B cell (primary cell): ENCODE measurements around the gene ZNF621. TPM values are rescaled to one million over a fixed set of nuclear protein-coding genes. Genes with fewer than 3 reads are reported as not detected.

Source experiments
- ATAC-seq: fragments of 200-7000 bp; cut with Tn5 transposase; one replicate; pipeline ENCODE4 v1.10.0; 2021; ENCODE audit warnings: low read depth, mild to moderate bottlenecking, moderate number of reproducible peaks, moderate library complexity
- CTCF ChIA-PET: fragments of 350-600 bp; sonication (Branson Sonifier 250); formaldehyde crosslinking; loops from one replicate; lab custom pipeline; 2021; ENCODE audit warnings: antibody characterized with exemption, inconsistent platforms; lab: Charles Lee
- POLR2A ChIA-PET: fragments of 350-600 bp; sonication (Branson Sonifier 250); formaldehyde crosslinking; loops from one replicate; lab custom pipeline; 2021; ENCODE audit warnings: antibody characterized with exemption; lab: Charles Lee
- DNase-seq: peaks from one replicate; pipeline ENCODE4 v3.0.0; 2013
- H2AFZ ChIP-seq: 2 replicates; pipeline ENCODE4 v1.6.1; 2012; ENCODE audit warnings: mild to moderate bottlenecking, low read depth, low read length; ENCODE audit not compliant: insufficient read depth, poor library complexity, severe bottlenecking
- H3K27ac ChIP-seq, 2 donors: 1 replicate in 1 of 2; 2 replicates in 1 of 2; pipeline ENCODE4 v1.5.1; 2012 to 2013; ENCODE audit warnings: low read length in 2 of 2, mild to moderate bottlenecking in 2 of 2, moderate library complexity in 1 of 2
- H3K27me3 ChIP-seq, 4 experiments: fragments of 200-600 bp in 1 of 4; sonication (generic) in 1 of 4; replicated peaks in 1 of 4; 1 replicate in 2 of 4; 2 replicates in 2 of 4; pipeline versions ENCODE4 v1.6.1 to v1.7.0; 2013 to 2016; ENCODE audit warnings: low read length in 3 of 4, mild to moderate bottlenecking in 2 of 4, mixed read lengths in 1 of 4, moderate library complexity in 1 of 4; ENCODE audit not compliant: insufficient read depth in 4 of 4, control insufficient read depth in 3 of 4; ENCODE audit errors: control extremely low read depth in 1 of 4
- H3K36me3 ChIP-seq, 2 experiments: replicated peaks in 1 of 2; 1 replicate in 1 of 2; 2 replicates in 1 of 2; pipeline versions ENCODE4 v1.6.1 to v1.7.1; 2013; ENCODE audit warnings: low read length in 1 of 2; ENCODE audit not compliant: insufficient read depth in 2 of 2, control insufficient read depth in 1 of 2; ENCODE audit errors: control extremely low read depth in 1 of 2, extremely low read depth in 1 of 2
- H3K4me1 ChIP-seq, 2 donors: fragments of 200-600 bp in 1 of 2; sonication (generic) in 1 of 2; 1 replicate in 1 of 2; 2 replicates in 1 of 2; pipeline versions ENCODE4 v1.5.1 to v1.6.1; 2013 to 2017; ENCODE audit warnings: low read length in 2 of 2; ENCODE audit not compliant: control insufficient read depth in 2 of 2, insufficient read depth in 2 of 2
- H3K4me2 ChIP-seq: replicated peaks from 2 replicates; pipeline ENCODE3; 2012; ENCODE audit warnings: mild to moderate bottlenecking, low read depth, low read length; ENCODE audit not compliant: poor library complexity, severe bottlenecking
- H3K4me3 ChIP-seq, 5 experiments: fragments of 200-600 bp in 1 of 5; sonication (generic) in 1 of 5; 1 replicate in 3 of 5; 2 replicates in 2 of 5; pipeline versions ENCODE4 v1.5.1 to v1.7.0; 2011 to 2016; ENCODE audit warnings: low read length in 4 of 5, mild to moderate bottlenecking in 4 of 5, low read depth in 2 of 5, control low read depth in 1 of 5, moderate library complexity in 1 of 5; ENCODE audit not compliant: insufficient read depth in 1 of 5; ENCODE audit errors: control extremely low read depth in 1 of 5, extremely low read depth in 1 of 5
- H3K79me2 ChIP-seq: fragments of 200-600 bp; sonication (generic); one replicate; pipeline ENCODE4 v1.6.0; 2016; ENCODE audit warnings: low read length; ENCODE audit not compliant: control insufficient read depth, insufficient read depth
- H3K9ac ChIP-seq: fragments of 200-600 bp; sonication (generic); 2 replicates; pipeline ENCODE4 v1.6.1; 2017; ENCODE audit warnings: mild to moderate bottlenecking, low read length, moderate library complexity
- H3K9me3 ChIP-seq, 3 donors: one replicate each; pipeline versions ENCODE4 v1.6.1 to v1.7.1; 2013; ENCODE audit warnings: low read length in 2 of 3; ENCODE audit not compliant: control insufficient read depth in 2 of 3, insufficient read depth in 1 of 3; ENCODE audit errors: control extremely low read depth in 1 of 3
- H4K20me1 ChIP-seq: 2 replicates; pipeline ENCODE4 v1.6.0; 2012; ENCODE audit warnings: mild to moderate bottlenecking, low read length; ENCODE audit not compliant: insufficient read depth, control insufficient read depth, poor library complexity, severe bottlenecking
- H3K27ac Mint-ChIP-seq: one replicate; pipeline ENCODE4 v1.8.0; 2021; ENCODE audit warnings: mixed read lengths
- H3K27me3 Mint-ChIP-seq: one replicate; pipeline ENCODE4 v1.8.0; 2021; ENCODE audit warnings: mixed read lengths
- H3K4me1 Mint-ChIP-seq: one replicate; pipeline ENCODE4 v1.8.0; 2021; ENCODE audit warnings: mixed read lengths
- H3K4me3 Mint-ChIP-seq: one replicate; pipeline ENCODE4 v1.8.0; 2021; ENCODE audit warnings: mixed read lengths
- H3K9me3 Mint-ChIP-seq: one replicate; pipeline ENCODE4 v1.8.0; 2022; ENCODE audit warnings: mixed read lengths; ENCODE audit not compliant: insufficient read depth
- CTCF ChIP-seq: fragments of 200-600 bp; IDR thresholded peaks from one replicate; pipeline ENCODE4 v1.8.0; 2022; ENCODE audit warnings: antibody characterized with exemption, mild to moderate bottlenecking
- EZH2 ChIP-seq: IDR thresholded peaks from 2 replicates; pipeline ENCODE4 v1.6.1; 2012; ENCODE audit warnings: borderline replicate concordance, low read depth, mild to moderate bottlenecking, moderate library complexity, low read length; ENCODE audit not compliant: insufficient read depth, poor library complexity, severe bottlenecking
- WGBS: methylation state at CpG from one replicate; pipeline ENCODE4 v1.1.5; 2013; ENCODE audit warnings: missing lambda C conversion rate; ENCODE audit not compliant: insufficient coverage; 5-methylcytosine and 5-hydroxymethylcytosine counted together
- intact Hi-C: fragments of 100-400 bp; cut with micrococcal nuclease; formaldehyde crosslinking; loops from one replicate; pipeline ENCODE4 v1.10.0; 2022
- polyA plus RNA-seq: library from polyadenylated mRNA; depleted of rRNA; stranded (reverse); fragments of >200 nt; gene quantifications from 2 replicates; pipeline ENCODE4 v1.2.3, GENCODE V29; 2012
- total RNA-seq, 2 donors: library from RNA; stranded (reverse); fragments of 120-200 nt in 1 of 2; gene quantifications; 1 replicate in 1 of 2; 2 replicates in 1 of 2; pipeline versions ENCODE4 v1.2.3 to v1.2.4, GENCODE V29; 2013 to 2022

The ZNF621 gene
- total and polyA plus RNA-seq, 2 donors (not counting 1 experiment from before 2014, with no cell fraction given): 10.2 to 35.2 TPM

GRCh38 chr3:40518067-40518466, 6.7 kb upstream of the ZNF621 start:
- H3K9ac ChIP-seq: no peak overlapping the region
- no peaks in the 10 kb centered on the region for H3K4me1 Mint-ChIP-seq
- ChIA-PET POLR2A (no interaction called here), CTCF (no interaction called here)
- no CpG with 5 or more reads among the region's 1 CpG for WGBS
- no peaks in the 10 kb centered on the region for H3K27me3 Mint-ChIP-seq
- H3K27ac ChIP-seq: no peak overlapping the region
- no peak overlapping the region for H3K4me3 Mint-ChIP-seq
- no peaks in the 10 kb centered on the region for H3K4me1 ChIP-seq
- H3K4me3 ChIP-seq: no peak overlapping the region
- peaks cover 3% of the 10 kb centered on the region for H3K9me3 Mint-ChIP-seq
- H3K79me2 ChIP-seq: no peaks in the 10 kb centered on the region
- no peaks in the 10 kb centered on the region for H3K27me3 ChIP-seq
- TF ChIP-seq EZH2: no peak
- no peak for TF ChIP-seq CTCF
- no peak overlapping the region for H2AFZ ChIP-seq
- H4K20me1 ChIP-seq: no peaks in the 10 kb centered on the region
- peaks cover 0 to 4% of the 10 kb centered on the region in 2 experiments for H3K36me3 ChIP-seq
- no peak overlapping the region for H3K27ac Mint-ChIP-seq
- intact Hi-C loops: no loop called here
- no peak for ATAC-seq
- DNase-seq: no peak
- H3K4me2 ChIP-seq: no peak overlapping the region
- H3K9me3 ChIP-seq: no peaks in the 10 kb centered on the region

- H3K4me1 Mint-ChIP-seq: peaks cover 2% of the 10 kb centered on the region
- ChIA-PET POLR2A (no interaction called here), CTCF (no interaction called here)
- Histone ChIP-seq H3K4me3 (no peak overlapping the region), H3K27me3 (no peaks in the 10 kb centered on the region), H3K4me1 (no peaks in the 10 kb centered on the region), H3K9ac (no peak overlapping the region), H3K4me2 (no peak overlapping the region), H3K36me3 (peaks cover 0 to 4% of the 10 kb centered on the region in 2 experiments), H3K79me2 (no peaks in the 10 kb centered on the region), H2AFZ (no peak overlapping the region), H3K9me3 (no peaks in the 10 kb centered on the region), H4K20me1 (no peaks in the 10 kb centered on the region), H3K27ac (no peak overlapping the region)
- H3K9me3 Mint-ChIP-seq: peaks cover 3% of the 10 kb centered on the region
- DNase-seq (no peak), ATAC-seq (no peak)
- H3K27me3 Mint-ChIP-seq: no peaks in the 10 kb centered on the region
- H3K4me3 Mint-ChIP-seq: no peak overlapping the region
- intact Hi-C loops: no loop called here
- no peak overlapping the region for H3K27ac Mint-ChIP-seq
- no CpG with 5 or more reads among the region's 1 CpG for WGBS
- no peak for TF ChIP-seq CTCF
Measured at GRCh38 chr3:40518848-40519247, 5.9 kb upstream of the ZNF621 start.
